SU-DHL-6 (cell line): Measurements from ENCODE around the gene REELD1.

Experiments used
- H2AFZ ChIP-seq: fragments of 200-600 bp; sonication (generic); 2 replicates; pipeline ENCODE4 v1.6.1; 2014; ENCODE audit warnings: low read depth, mild to moderate bottlenecking, moderate library complexity, mixed read lengths, antibody characterized with exemption, low read length; ENCODE audit not compliant: severe bottlenecking
- H3F3A ChIP-seq: fragments of 200-600 bp; shearing (Covaris generic); 2 replicates; pipeline ENCODE4 v1.6.0; 2016; ENCODE audit warnings: antibody characterized with exemption, mild to moderate bottlenecking; ENCODE audit not compliant: insufficient read depth
- H3K27ac ChIP-seq: fragments of 200-600 bp; sonication (generic); 2 replicates; pipeline ENCODE4 v1.5.1; 2016; ENCODE audit warnings: low read depth, mild to moderate bottlenecking, low read length, moderate library complexity, mixed read lengths
- H3K27me3 ChIP-seq: fragments of 200-600 bp; sonication (generic), shearing (Covaris generic); 2 replicates; pipeline ENCODE4 v1.6.0; 2014; ENCODE audit warnings: mild to moderate bottlenecking, low read length
- H3K36me3 ChIP-seq: fragments of 200-600 bp; sonication (generic); 2 replicates; pipeline ENCODE4 v1.6.1; 2014; ENCODE audit warnings: mild to moderate bottlenecking, low read length, mixed read lengths
- H3K4me2 ChIP-seq: fragments of 300-600, 200-600 bp; shearing (Covaris generic), sonication (generic); 2 replicates; pipeline ENCODE4 v1.6.0; 2014; ENCODE audit warnings: low read length, low read depth, mild to moderate bottlenecking; ENCODE audit not compliant: poor library complexity, severe bottlenecking
- H3K4me3 ChIP-seq: fragments of 200-600 bp; sonication (generic); 2 replicates; pipeline ENCODE4 v1.5.1; 2014; ENCODE audit warnings: antibody characterized with exemption, low read length, mild to moderate bottlenecking, mixed read lengths; ENCODE audit not compliant: insufficient read depth, poor library complexity, severe bottlenecking
- H3K79me2 ChIP-seq: fragments of 200-600 bp; sonication (generic); 2 replicates; pipeline ENCODE4 v1.6.1; 2014; ENCODE audit warnings: mild to moderate bottlenecking, low read length, moderate library complexity; ENCODE audit not compliant: insufficient read depth
- H3K9ac ChIP-seq: fragments of 200-600 bp; sonication (generic); 2 replicates; pipeline ENCODE4 v1.7.0; 2014; ENCODE audit warnings: mild to moderate bottlenecking, low read length
- H3K9me2 ChIP-seq: fragments of 200-600 bp; sonication (generic); replicated peaks from 2 replicates; pipeline ENCODE4 v1.6.1; 2014; ENCODE audit warnings: low read length; ENCODE audit not compliant: insufficient read depth
- H3K9me3 ChIP-seq: fragments of 200-600 bp; sonication (generic); 2 replicates; pipeline ENCODE4 v1.6.1; 2014; ENCODE audit warnings: low read length, mixed read lengths; ENCODE audit not compliant: insufficient read depth
- H4K20me1 ChIP-seq: fragments of 200-600 bp; sonication (generic); 2 replicates; pipeline ENCODE4 v1.6.1; 2014; ENCODE audit warnings: low read depth, mild to moderate bottlenecking, antibody characterized with exemption, low read length, moderate library complexity, mixed read lengths
- EZH2phosphoT487 ChIP-seq: fragments of 200-600 bp; sonication (generic), shearing (Covaris generic); conservative IDR thresholded peaks from 2 replicates; pipeline ENCODE4 v1.6.1; 2018; ENCODE audit warnings: mild to moderate bottlenecking, antibody characterized with exemption, low read length, moderate library complexity, mixed read lengths
- TF ChIP-seq, protein P1 (sequence below): fragments of 200-600 bp; sonication (generic); IDR thresholded peaks from one replicate; pipeline ENCODE4 v1.5.1; 2017; ENCODE audit warnings: antibody characterized with exemption, mild to moderate bottlenecking, low read length, moderate library complexity; ENCODE audit not compliant: insufficient read depth, poor library complexity, severe bottlenecking

REELD1 gene

GRCh38 chr4:146235654-146236177 is 21.4 kb downstream of the REELD1 start:
- no peaks in the 10 kb centered on the region for H3K9me3 ChIP-seq
- no peak overlapping the region for H3K9ac ChIP-seq
- H3K4me2 ChIP-seq, result no peak overlapping the region
- H3K27ac ChIP-seq, result no peak overlapping the region
- no peaks in the 10 kb centered on the region for H3F3A ChIP-seq
- no peaks in the 10 kb centered on the region for H3K79me2 ChIP-seq
- no peaks in the 10 kb centered on the region for H4K20me1 ChIP-seq
- H3K36me3 ChIP-seq, result no peaks in the 10 kb centered on the region
- H2AFZ ChIP-seq, result no peak overlapping the region
- no peak for TF ChIP-seq EZH2phosphoT487
- TF ChIP-seq, protein P1, sequence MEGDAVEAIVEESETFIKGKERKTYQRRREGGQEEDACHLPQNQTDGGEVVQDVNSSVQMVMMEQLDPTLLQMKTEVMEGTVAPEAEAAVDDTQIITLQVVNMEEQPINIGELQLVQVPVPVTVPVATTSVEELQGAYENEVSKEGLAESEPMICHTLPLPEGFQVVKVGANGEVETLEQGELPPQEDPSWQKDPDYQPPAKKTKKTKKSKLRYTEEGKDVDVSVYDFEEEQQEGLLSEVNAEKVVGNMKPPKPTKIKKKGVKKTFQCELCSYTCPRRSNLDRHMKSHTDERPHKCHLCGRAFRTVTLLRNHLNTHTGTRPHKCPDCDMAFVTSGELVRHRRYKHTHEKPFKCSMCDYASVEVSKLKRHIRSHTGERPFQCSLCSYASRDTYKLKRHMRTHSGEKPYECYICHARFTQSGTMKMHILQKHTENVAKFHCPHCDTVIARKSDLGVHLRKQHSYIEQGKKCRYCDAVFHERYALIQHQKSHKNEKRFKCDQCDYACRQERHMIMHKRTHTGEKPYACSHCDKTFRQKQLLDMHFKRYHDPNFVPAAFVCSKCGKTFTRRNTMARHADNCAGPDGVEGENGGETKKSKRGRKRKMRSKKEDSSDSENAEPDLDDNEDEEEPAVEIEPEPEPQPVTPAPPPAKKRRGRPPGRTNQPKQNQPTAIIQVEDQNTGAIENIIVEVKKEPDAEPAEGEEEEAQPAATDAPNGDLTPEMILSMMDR, result no peak
- no peaks in the 10 kb centered on the region for H3K27me3 ChIP-seq
- no peaks in the 10 kb centered on the region for H3K9me2 ChIP-seq
- H3K4me3 ChIP-seq, result no peak overlapping the region

DNA sequence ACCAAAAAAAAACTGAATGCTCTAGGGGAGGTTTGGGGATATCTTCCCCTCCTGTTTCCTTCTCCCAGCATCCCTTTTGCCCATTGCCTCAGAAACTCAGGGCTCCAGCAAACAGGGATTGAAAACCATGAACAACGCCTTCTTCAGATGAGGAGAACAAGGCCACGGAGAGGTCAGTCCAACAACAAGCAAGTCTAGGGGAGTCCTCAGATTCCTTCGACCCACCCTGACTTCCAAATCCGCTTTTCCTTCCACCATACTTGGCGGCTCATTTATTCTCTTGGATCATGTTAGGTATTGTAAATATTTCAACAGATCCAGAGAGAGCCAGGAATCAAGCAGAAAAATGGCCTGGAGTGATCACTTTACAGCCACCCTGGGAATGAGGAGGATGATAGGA is 21.9 kb downstream of the REELD1 start:
- Histone ChIP-seq H3K9me2 (no peaks in the 10 kb centered on the region), H2AFZ (no peak overlapping the region), H3K79me2 (no peaks in the 10 kb centered on the region), H3K9ac (no peak overlapping the region), H3F3A (no peaks in the 10 kb centered on the region), H3K27ac (no peak overlapping the region), H3K4me2 (no peak overlapping the region), H3K27me3 (no peaks in the 10 kb centered on the region), H4K20me1 (no peaks in the 10 kb centered on the region), H3K9me3 (no peaks in the 10 kb centered on the region), H3K4me3 (no peak overlapping the region), H3K36me3 (no peaks in the 10 kb centered on the region)
- TF ChIP-seq, protein P1, result no peak
- TF ChIP-seq EZH2phosphoT487, result no peak

DNA sequence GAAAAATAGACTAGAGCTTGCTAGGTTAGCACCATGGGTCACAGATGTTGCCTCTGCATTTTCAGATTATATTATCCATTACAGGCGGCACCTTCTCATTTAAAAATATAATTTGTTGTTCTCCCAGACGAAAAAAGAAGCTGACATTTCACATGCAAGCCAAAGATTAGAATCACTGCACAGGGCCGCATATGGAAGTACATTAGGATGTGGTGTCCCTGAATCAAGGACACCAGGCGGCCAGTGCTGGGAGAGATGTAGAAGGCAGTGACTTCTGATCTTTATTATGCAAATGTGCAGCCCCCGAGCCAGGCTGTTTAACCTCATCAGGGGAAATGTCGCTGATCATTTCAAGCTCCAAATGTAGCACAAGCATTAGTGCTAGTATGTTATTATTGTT is 22.8 kb downstream of the REELD1 start:
- H4K20me1 ChIP-seq, result no peaks in the 10 kb centered on the region
- H3K4me2 ChIP-seq, result no peak overlapping the region

More for the DNA sequence above, 22.8 kb downstream of the REELD1 start:
- Histone ChIP-seq H3K27ac (no peak overlapping the region), H3K9me3 (no peaks in the 10 kb centered on the region), H3K36me3 (no peaks in the 10 kb centered on the region), H3K4me3 (no peak overlapping the region), H3K9me2 (no peaks in the 10 kb centered on the region), H3F3A (no peaks in the 10 kb centered on the region), H2AFZ (no peak overlapping the region), H3K9ac (no peak overlapping the region), H3K27me3 (no peaks in the 10 kb centered on the region), H3K79me2 (no peaks in the 10 kb centered on the region)
- TF ChIP-seq, protein P1, result no peak
- no peak for TF ChIP-seq EZH2phosphoT487
